BJ (cell line): ENCODE results near the gene TXNRD1. TPM values are rescaled to one million over a fixed set of nuclear protein-coding genes. Genes with fewer than 3 reads are reported as not detected.

Source experiments
- CTCF ChIA-PET: fragments of 350-600 bp; formaldehyde crosslinking; extraction: SDS; loops from one replicate; lab custom pipeline; 2021; ENCODE audit warnings: antibody characterized with exemption, inconsistent platforms; lab: Yijun Ruan, JAX
- POLR2A ChIA-PET: fragments of 300-600 bp; sonication (Branson Sonifier 250); formaldehyde crosslinking; extraction: SDS; loops from one replicate; lab custom pipeline; 2021; ENCODE audit warnings: antibody characterized with exemption; lab: Charles Lee
- DNase-seq: peaks from one replicate; pipeline ENCODE4 v3.0.0-alpha.2; 2011; ENCODE audit warnings: low read depth
- H3K27me3 ChIP-seq: 2 replicates; pipeline ENCODE4 v1.6.0; 2011; ENCODE audit warnings: low read length; ENCODE audit not compliant: control insufficient read depth, insufficient read depth
- H3K36me3 ChIP-seq: 2 replicates; pipeline ENCODE4 v1.5.1; 2011; ENCODE audit warnings: low read length; ENCODE audit not compliant: control insufficient read depth, insufficient read depth
- H3K4me3 ChIP-seq: 2 replicates; pipeline ENCODE4 v1.5.1; 2011; ENCODE audit warnings: low read depth, mild to moderate bottlenecking, control low read depth, low read length
- CTCF ChIP-seq: IDR thresholded peaks from 2 replicates; pipeline ENCODE4 v1.5.1; 2011; ENCODE audit warnings: low read depth, mild to moderate bottlenecking, control low read depth, inconsistent platforms, low read length, moderate library complexity; ENCODE audit not compliant: insufficient read depth
- polyA plus RNA-seq: library from polyadenylated mRNA; depleted of rRNA; stranded (reverse); fragments of >200 nt; gene quantifications from 2 replicates; pipeline ENCODE4 v1.2.3, GENCODE V29; 2011

The TXNRD1 gene
- polyA plus RNA-seq, 1 experiment, result 1,028 TPM

GRCh38 chr12:104218935-104219334, 3.4 kb downstream of the TXNRD1 start:
- no peak overlapping the region for H3K4me3 ChIP-seq
- no peak for DNase-seq
- CTCF ChIA-PET, result interaction anchor here (0.9 to 1.5 kb wide), 2 partner anchors 67 to 73 kb away, joined by 3 to 7 read pairs; no protein-coding TSS in a partner anchor
- POLR2A ChIA-PET, result interaction anchor here (0.6 to 1.6 kb wide), 2 partner anchors 68 to 866 kb away, joined by 9 to 10 read pairs; no protein-coding TSS in a partner anchor
- no peaks in the 10 kb centered on the region for H3K36me3 ChIP-seq
- no peaks in the 10 kb centered on the region for H3K27me3 ChIP-seq
- TF ChIP-seq CTCF, result no peak

- DNase-seq, result peak; percentile 98
- Histone ChIP-seq H3K27me3 (no peaks in the 10 kb centered on the region), H3K4me3 (no peak overlapping the region), H3K36me3 (no peaks in the 10 kb centered on the region)
- ChIA-PET CTCF (interaction anchor here (1.5 kb wide), 1 partner anchor 67 kb away, joined by 7 read pairs; no protein-coding TSS in a partner anchor), POLR2A (interaction anchor here (0.6 to 1.6 kb wide), 4 partner anchors 67 to 865 kb away, joined by 3 to 10 read pairs (median 6); no protein-coding TSS in a partner anchor)
- no peak for TF ChIP-seq CTCF
Observed at GRCh38 chr12:104219361-104219892, 3.8 kb downstream of the TXNRD1 start.

- POLR2A ChIA-PET, result interaction anchor here (0.7 to 1.6 kb wide), 3 partner anchors 67 to 101 kb away, joined by 3 to 9 read pairs (median 4); no protein-coding TSS in a partner anchor
- H3K36me3 ChIP-seq, result no peaks in the 10 kb centered on the region
- no peaks in the 10 kb centered on the region for H3K27me3 ChIP-seq
- no peak for TF ChIP-seq CTCF
- CTCF ChIA-PET, result interaction anchor here (0.7 kb wide), 1 partner anchor 13 kb away, joined by 3 read pairs; no protein-coding TSS in a partner anchor
- DNase-seq, result peak; percentile 53
- no peak overlapping the region for H3K4me3 ChIP-seq
Observed at GRCh38 chr12:104219908-104220404, 4.4 kb downstream of the TXNRD1 start.

DNA sequence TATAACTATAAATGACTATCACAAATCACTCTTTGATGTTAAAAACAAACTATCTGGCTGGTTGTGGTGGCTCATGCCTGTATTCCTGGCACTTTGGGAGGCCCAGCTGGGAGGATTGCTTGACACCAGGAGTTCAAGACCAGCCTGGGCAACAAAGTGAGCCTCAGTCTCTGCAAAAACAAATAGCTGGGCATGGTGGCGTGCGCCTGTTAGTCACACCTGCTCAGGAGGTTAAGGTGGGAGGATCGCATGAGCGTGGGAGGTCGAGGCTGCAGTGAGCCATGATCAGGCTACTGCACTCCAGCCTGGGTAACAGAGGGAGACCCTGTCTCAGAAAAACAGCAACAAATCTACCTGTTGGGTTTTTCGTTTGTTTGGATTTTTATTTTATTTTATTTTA, 5.4 kb downstream of the TXNRD1 start:
- H3K36me3 ChIP-seq, result no peaks in the 10 kb centered on the region
- no peak for TF ChIP-seq CTCF
- no peak overlapping the region for H3K4me3 ChIP-seq
- no peaks in the 10 kb centered on the region for H3K27me3 ChIP-seq
- no peak for DNase-seq
- ChIA-PET CTCF (interaction anchor here (2.4 kb wide), 1 partner anchor 10 kb away, joined by 6 read pairs; no protein-coding TSS in a partner anchor), POLR2A (no interaction called here)

- Histone ChIP-seq H3K27me3 (no peaks in the 10 kb centered on the region), H3K36me3 (no peaks in the 10 kb centered on the region), H3K4me3 (no peak overlapping the region)
- DNase-seq, result no peak
- no peak for TF ChIP-seq CTCF
- POLR2A ChIA-PET, result no interaction called here
- CTCF ChIA-PET, result interaction anchor here (1.0 to 2.4 kb wide), 2 partner anchors 7 to 22 kb away, joined by 3 to 6 read pairs; no protein-coding TSS in a partner anchor
Observed at GRCh38 chr12:104222976-104223375, 7.4 kb downstream of the TXNRD1 start.
